Measurements from ENCODE around the gene ZMYM2.

The ZMYM2 gene

GRCh38 chr13:20049558-20050473 lies 91.3 kb downstream of the ZMYM2 start:
- no peak for DNase-seq (ENCODE audit: low read depth, low spot score)
- TF ChIP-seq, protein P1, sequence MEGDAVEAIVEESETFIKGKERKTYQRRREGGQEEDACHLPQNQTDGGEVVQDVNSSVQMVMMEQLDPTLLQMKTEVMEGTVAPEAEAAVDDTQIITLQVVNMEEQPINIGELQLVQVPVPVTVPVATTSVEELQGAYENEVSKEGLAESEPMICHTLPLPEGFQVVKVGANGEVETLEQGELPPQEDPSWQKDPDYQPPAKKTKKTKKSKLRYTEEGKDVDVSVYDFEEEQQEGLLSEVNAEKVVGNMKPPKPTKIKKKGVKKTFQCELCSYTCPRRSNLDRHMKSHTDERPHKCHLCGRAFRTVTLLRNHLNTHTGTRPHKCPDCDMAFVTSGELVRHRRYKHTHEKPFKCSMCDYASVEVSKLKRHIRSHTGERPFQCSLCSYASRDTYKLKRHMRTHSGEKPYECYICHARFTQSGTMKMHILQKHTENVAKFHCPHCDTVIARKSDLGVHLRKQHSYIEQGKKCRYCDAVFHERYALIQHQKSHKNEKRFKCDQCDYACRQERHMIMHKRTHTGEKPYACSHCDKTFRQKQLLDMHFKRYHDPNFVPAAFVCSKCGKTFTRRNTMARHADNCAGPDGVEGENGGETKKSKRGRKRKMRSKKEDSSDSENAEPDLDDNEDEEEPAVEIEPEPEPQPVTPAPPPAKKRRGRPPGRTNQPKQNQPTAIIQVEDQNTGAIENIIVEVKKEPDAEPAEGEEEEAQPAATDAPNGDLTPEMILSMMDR (IDR thresholded peaks at IDR 0.05; ENCODE audit: insufficient read depth, low read length, missing control alignments), result no peak
- CTCF ChIA-PET, result interaction anchor here (0.9 kb wide), 1 partner anchor 16 kb away, joined by 3 read pairs; no protein-coding TSS in a partner anchor
- H3K4me3 ChIP-seq (ENCODE audit: low read depth, low read length), result no peak overlapping the region
- POLR2A ChIA-PET, result no interaction called here

- DNase-seq (ENCODE audit: low read depth, low spot score), result no peak
- no peak overlapping the region for H3K4me3 ChIP-seq (ENCODE audit: low read depth, low read length)
- POLR2A ChIA-PET, result no interaction called here
- CTCF ChIA-PET, result interaction anchor here (1.1 kb wide), 1 partner anchor 9 kb away, joined by 6 read pairs; no protein-coding TSS in a partner anchor
- TF ChIP-seq, protein P1 (IDR thresholded peaks at IDR 0.05; ENCODE audit: insufficient read depth, low read length, missing control alignments), result no peak
Measured at GRCh38 chr13:20051366-20051765, 92.8 kb downstream of the ZMYM2 start.

GRCh38 chr13:20053016-20053415 lies 94.5 kb downstream of the ZMYM2 start:
- POLR2A ChIA-PET, result no interaction called here
- CTCF ChIA-PET, result no interaction called here
- DNase-seq (ENCODE audit: low read depth, low spot score), result no peak
- TF ChIP-seq, protein P1 (IDR thresholded peaks at IDR 0.05; ENCODE audit: insufficient read depth, low read length, missing control alignments), result no peak
- H3K4me3 ChIP-seq (ENCODE audit: low read depth, low read length), result no peak overlapping the region

DNA sequence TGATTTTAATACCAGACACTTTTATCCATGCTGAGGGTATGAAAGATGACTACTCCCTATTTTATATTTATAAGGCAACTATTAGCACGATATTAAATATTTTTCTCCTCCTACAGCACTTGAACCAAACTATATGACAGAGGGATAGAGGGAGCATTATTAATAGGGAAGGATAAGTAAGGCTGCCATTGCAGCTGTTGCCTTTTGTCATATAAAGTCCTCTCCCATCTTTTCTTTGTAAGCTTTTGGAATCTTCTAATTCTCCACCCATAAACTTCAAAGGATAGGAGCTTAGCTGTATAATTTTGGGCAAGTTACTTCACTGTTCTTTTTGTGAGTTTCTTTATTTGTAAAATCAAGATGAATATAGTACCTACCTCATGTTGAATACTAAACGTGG lies 95.4 kb downstream of the ZMYM2 start:
- DNase-seq (ENCODE audit: low read depth, low spot score), result no peak
- no peak overlapping the region for H3K4me3 ChIP-seq (ENCODE audit: low read depth, low read length)
- TF ChIP-seq, protein P1 (IDR thresholded peaks at IDR 0.05; ENCODE audit: insufficient read depth, low read length, missing control alignments), result no peak
- CTCF ChIA-PET, result no interaction called here
- POLR2A ChIA-PET, result no interaction called here

GRCh38 chr13:20054586-20054985 lies 96.1 kb downstream of the ZMYM2 start:
- ChIA-PET POLR2A (no interaction called here), CTCF (interaction anchor here (2.5 kb wide), 1 partner anchor 109 kb away, joined by 7 read pairs; no protein-coding TSS in a partner anchor)
- no peak for DNase-seq (ENCODE audit: low read depth, low spot score)
- TF ChIP-seq, protein P1 (IDR thresholded peaks at IDR 0.05; ENCODE audit: insufficient read depth, low read length, missing control alignments), result no peak
- H3K4me3 ChIP-seq (ENCODE audit: low read depth, low read length), result no peak overlapping the region

GRCh38 chr13:20057214-20057613 lies 98.7 kb downstream of the ZMYM2 start:
- TF ChIP-seq, protein P1 (IDR thresholded peaks at IDR 0.05; ENCODE audit: insufficient read depth, low read length, missing control alignments), result no peak
- no peak overlapping the region for H3K4me3 ChIP-seq (ENCODE audit: low read depth, low read length)
- ChIA-PET POLR2A (no interaction called here), CTCF (interaction anchor here (2.5 kb wide), 1 partner anchor 107 kb away, joined by 7 read pairs; no protein-coding TSS in a partner anchor)
- no peak for DNase-seq (ENCODE audit: low read depth, low spot score)
